DOHH2 (cell line): ENCODE data around the gene RNF149.

Source experiments
- CTCF ChIP-seq: fragments of 200-600 bp; sonication (generic); IDR thresholded peaks from one replicate; pipeline ENCODE4 v1.5.1; 2014; ENCODE audit warnings: antibody characterized with exemption, mild to moderate bottlenecking, low read depth, low read length; ENCODE audit not compliant: poor library complexity, severe bottlenecking
- EZH2phosphoT487 ChIP-seq: fragments of 200-600 bp; sonication (generic); IDR thresholded peaks from 2 replicates; pipeline ENCODE4 v1.6.1; 2017; ENCODE audit warnings: borderline replicate concordance, mild to moderate bottlenecking, antibody characterized with exemption, low read length, moderate library complexity, mixed read lengths

GRCh38 chr2:101327863-101328394 is 19.4 kb upstream of the RNF149 start:
- TF ChIP-seq EZH2phosphoT487 (no peak), CTCF (no peak)
